M059J (cell line): ENCODE data around the gene RIPOR3. TPM values are rescaled to one million over a fixed set of nuclear protein-coding genes. Genes with fewer than 3 reads are reported as not detected.

Experiments
- DNase-seq: peaks from one replicate; pipeline ENCODE4 v3.0.0-alpha.2; 2012; ENCODE audit warnings: low read depth
- total RNA-seq: library from RNA; depleted of rRNA; stranded (reverse); fragments of >200 nt; shearing (Covaris generic); gene quantifications from 2 replicates; pipeline ENCODE4 v1.2.3, GENCODE V29; 2014; rRNA removed

Gene RIPOR3
- total RNA-seq: 1.5 and 1.9 TPM in 2 replicates

DNA sequence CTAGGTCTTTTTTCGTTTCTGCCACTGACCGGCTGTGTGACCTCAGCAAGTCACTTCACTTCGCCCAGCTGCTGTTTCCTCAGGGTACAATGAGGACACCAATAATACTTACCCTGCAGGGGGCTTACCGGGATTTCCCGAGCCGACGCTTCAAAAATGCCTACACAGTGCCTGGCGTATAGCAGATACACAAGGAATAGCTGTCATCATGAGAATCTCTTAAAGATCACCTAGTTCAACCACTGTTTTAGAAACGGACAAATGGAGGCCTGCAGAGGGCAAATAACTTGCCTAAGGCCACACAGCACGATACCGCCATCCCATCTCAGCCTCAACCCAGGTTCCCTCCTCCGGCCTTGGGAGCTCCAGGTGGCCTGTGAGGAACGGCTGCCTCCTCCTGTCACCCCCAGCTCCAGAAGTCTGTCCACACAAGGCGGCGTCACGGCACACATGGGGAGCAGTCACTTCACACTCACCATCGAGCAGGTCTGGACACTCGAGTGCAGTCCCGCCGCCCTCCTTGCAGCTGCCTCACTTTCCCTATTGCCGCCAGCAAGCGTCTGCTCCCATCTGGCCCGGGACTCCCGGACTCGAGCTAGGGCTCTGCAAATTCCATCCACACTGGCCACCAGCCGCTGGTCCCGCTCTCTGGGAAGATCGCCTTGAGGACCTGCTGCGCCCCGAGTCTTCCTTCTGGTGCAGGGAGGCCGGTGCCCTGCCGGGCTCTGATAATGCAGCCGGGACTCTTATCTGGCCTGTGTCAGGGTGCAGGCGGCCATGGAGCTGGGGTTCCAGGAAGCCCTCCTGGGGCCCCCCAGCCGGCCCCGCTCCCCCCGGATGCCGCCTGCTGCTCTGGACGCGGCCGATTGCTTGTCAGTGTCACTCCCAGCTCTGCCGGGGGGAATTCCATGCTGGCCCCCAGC is at the start of gene RIPOR3:
TSS of gene RIPOR3 (minus strand) at position 893 of the 923 bp plus-strand sequence. CDS start at position 479, 414 bp downstream.
- peak; percentile 37 for DNase-seq

DNA sequence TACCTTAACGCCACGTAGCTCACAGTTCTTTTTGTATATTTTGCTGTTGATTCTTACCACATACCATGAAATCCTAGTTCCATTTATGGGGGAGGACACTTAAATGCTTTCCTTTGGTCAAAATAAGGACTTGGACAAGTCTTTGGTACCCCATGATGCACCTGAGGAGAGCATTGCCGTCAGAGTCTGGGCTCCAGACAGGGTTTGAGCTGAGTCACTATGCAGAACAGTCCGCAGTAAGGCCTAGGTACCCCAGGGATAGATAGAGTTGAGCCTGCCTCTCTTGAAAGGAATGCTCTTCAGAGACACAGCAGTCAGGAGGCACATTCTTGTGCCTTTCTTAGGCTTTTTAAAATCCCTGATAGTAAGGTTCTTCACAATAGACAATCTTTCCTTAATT is 46.0 kb upstream of the RIPOR3 start:
- no peak for DNase-seq

DNA sequence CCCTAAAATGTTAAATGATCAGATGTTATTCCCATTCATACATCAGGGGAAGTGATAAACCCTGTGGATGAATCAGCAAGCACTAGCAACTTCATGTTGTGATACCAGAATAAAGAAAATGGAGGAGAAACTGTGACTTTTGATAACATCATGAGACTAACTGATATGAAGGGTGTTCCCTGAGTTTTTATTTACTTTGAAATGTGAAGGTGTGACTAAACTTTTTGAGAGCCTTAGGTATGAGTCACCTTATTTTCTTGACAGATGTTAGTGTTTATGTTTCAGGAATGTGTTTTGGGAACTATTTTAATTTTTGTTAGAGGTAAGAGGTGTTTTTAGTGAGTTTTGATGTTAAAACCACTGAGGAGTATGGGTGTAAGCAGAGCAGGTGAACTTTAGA is 44.5 kb upstream of the RIPOR3 start:
- DNase-seq: peak; percentile 59

GRCh38 chr20:50734730-50735679 is 43.7 kb upstream of the RIPOR3 start:
- DNase-seq: no peak

GRCh38 chr20:50733644-50734349 is 42.5 kb upstream of the RIPOR3 start:
- DNase-seq: no peak

GRCh38 chr20:50731930-50732690 is 40.8 kb upstream of the RIPOR3 start:
- DNase-seq: peak; percentile 52

DNA sequence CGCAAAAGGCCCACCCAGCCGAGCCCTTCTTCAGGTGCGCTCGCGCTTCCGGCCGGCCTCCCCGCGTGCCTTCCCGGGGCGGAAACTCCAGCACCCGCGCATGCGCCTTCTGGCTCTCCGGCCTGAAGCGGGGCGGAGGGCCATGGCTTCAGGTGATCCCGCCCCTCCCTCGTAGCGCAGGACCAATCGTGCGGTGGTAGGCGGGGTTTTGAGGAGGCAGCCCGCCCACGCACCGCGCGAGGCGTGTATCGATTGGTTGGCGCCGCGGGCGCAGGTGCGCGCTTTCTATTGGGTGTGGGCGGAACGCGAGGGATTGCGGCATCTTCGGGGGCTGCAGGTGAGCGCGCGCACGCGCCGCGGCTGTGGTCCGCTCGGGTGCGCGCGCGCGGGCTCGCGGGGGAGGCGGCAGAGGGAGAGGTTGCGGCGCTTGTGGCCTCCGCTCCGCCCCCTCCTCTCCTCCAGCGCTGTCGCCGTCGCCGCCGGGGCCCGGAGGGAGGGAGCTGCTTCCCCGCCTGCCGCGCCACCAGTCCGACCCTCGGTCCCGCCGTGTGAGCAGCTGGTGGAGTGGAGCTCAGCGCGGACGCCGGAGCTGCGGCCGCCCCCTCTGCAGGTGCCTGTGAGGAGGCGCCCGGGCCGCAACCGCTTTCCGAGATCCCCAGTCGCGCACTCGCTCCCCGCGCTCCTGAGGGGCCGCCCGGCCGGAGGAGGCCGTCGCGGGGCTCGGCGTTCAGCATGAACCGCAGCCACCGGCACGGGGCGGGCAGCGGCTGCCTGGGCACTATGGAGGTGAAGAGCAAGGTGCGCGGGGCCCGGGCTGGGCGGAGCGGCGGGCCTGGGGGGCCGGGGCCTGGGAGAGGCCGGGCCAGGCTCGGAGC is 40.0 kb upstream of the RIPOR3 start, which contains the start of gene PARD6B:
TSS of gene PARD6B (plus strand) at position 526 of the 875 bp plus-strand sequence. CDS start at position 733, 207 bp downstream.
- DNase-seq: peak; percentile 99

GRCh38 chr20:50730765-50731054 is 39.4 kb upstream of the RIPOR3 start:
- DNase-seq: no peak

- peak; percentile 73 for DNase-seq
Measured at GRCh38 chr20:50729901-50730764, 38.8 kb upstream of the RIPOR3 start.

- peak; percentile 48 for DNase-seq
Measured at GRCh38 chr20:50728981-50729874, 37.9 kb upstream of the RIPOR3 start.

- no peak for DNase-seq
Measured at GRCh38 chr20:50728486-50728980, 37.2 kb upstream of the RIPOR3 start.

DNA sequence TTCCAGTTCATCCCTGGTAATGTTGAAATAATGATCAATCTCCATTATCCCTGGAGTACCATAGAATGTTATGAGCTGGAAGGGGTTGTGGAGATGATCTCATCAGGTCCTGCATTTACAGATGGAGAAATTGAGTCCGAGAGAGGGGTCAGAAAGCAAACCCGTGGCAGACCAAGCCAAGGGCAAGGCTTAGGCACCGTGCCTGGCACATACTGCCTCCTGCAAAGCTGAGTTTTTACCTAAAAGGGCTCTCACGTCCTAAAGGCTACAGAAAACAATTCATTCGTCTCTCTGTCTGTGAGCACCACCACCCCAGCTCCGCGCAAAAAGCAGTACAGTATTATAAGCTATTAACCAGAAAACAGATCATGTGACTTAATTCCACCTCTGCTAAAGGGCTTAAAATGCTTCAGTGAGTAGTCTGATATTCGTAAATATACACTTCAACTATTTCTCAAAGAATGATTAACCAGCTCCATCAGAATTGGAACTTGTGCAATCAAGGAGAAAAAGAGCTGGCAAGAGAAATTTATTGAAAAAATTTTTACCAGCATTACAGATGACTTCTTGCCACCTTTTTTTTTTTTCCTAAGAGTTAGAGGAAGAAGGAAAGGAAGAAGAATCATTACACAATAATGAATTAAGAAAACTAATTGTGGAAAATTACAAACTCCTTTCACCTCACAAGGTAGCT is 36.6 kb upstream of the RIPOR3 start:
- no peak for DNase-seq

- no peak for DNase-seq
Measured at GRCh38 chr20:50726955-50727791, 35.8 kb upstream of the RIPOR3 start.

DNA sequence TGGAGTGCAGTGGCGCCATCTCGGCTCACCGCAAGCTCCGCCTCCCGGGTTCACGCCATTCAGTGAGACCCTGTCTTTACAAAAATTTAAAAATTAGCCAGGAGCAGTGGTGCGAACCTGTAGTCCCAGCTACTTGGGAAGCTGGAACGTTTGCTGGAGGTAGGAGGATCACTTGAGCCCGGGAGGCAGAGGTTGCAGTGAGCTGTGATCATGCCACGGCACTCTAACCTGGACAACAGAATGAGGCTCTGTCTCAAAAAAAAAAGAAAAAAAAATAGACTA is 34.3 kb upstream of the RIPOR3 start:
- DNase-seq: no peak

- peak; percentile 100 for DNase-seq
Measured at GRCh38 chr20:50724851-50725723, 33.7 kb upstream of the RIPOR3 start.
